AG08395 (cell line): Measurements from ENCODE around the gene FASTK.
"Not testable (repeated sequence)": the region's sequence is repeated elsewhere in the genome, so short reads cannot be mapped to it uniquely, and the experiment has no call there.

Source experiments
- DNase-seq: peaks from one replicate; pipeline ENCODE4 v3.0.0; 2012; ENCODE audit warnings: mixed read lengths, low spot score

Gene FASTK

DNA sequence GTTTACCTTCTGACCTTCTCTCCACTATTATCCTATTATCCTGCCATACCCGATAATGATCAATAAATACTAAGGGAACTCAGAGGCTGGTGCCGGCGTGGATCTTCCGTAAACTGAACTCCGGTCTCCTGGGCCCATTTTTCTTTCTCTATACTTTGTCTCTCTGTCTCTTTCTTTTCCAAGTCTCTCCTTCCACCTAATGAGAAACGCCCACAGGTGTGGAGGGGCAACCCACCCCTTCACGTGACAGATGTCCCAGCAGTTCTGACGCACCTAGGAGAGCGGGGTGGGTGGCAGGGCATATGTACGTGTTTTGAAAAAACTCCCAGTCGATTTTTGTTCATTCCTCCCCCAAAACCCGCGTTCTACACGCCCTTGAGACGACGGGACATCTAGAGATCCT is 52.9 kb downstream of the FASTK start:
- not testable (repeated sequence) for DNase-seq

DNA sequence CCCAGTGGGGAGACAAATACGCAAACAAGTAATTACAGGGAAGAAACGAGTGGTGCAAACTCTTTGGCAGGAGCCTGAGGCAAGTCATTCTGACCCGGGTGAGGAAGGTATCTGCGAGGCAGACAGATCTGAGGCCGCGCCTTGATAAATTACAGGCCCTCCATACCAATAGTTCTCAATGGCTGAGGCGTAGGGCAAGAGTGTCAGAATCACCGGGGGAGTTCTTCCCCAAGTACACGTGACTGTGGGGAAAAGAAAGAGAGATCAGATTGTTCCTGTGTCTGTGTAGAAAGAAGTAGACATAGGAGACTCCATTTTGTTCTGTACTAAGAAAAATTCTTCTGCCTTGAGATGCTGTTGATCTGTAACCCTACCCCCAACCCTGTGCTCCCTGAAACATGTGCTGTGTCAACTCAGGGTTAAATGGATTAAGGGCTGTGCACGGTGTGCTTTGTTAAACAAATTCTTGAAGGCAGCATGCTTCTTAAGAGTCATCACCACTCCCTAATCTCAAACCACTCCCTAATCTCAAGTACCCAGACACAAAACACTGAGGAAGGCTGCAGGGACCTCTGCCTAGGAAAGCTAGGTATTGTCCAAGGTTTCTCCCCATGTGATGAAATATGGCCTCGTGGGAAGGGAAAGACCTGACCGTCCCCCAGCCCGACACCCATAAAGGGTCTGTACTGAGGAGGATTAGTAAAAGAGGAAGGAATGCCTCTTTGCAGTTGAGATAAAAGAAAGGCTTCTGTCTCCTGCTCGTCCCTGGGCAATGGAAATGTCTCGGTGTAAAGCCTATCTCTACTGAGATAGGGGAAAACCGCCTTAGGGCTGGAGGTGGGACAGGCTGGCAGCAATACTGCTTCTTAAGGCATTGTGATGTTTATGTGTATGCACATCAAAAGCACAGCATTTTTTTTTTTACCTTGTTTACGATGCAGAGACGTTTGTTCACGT is 53.6 kb downstream of the FASTK start:
- DNase-seq, result not testable (repeated sequence)
